Measurements from ENCODE around the gene LRRC56. TPM values are rescaled to one million over a fixed set of nuclear protein-coding genes. Genes with fewer than 3 reads are reported as not detected.
A peak's percentile ranks its signal among the peaks of the same experiment; 100 is the strongest.

Gene LRRC56
- total RNA-seq, 1 experiment from 2014 or later, result 3.4 TPM

GRCh38 chr11:553083-553987 lies 16.0 kb downstream of the LRRC56 start:
- POLR2A ChIA-PET, result interaction anchor here (0.6 to 1.9 kb wide), 2 partner anchors 17 to 132 kb away, joined by 3 to 5 read pairs; partner anchors contain the start of gene HRAS
- no peak for DNase-seq (ENCODE audit: low spot score)

GRCh38 chr11:553988-554340 lies 16.6 kb downstream of the LRRC56 start:
- H3K27me3 Mint-ChIP-seq (ENCODE audit: low read depth), result peaks cover 24% of the 10 kb centered on the region

More at GRCh38 chr11:553083-553987, 16.0 kb downstream of the LRRC56 start:
- peaks cover 24% of the 10 kb centered on the region for H3K27me3 Mint-ChIP-seq (ENCODE audit: low read depth)
- H3K27ac Mint-ChIP-seq, result no peak overlapping the region
- peaks cover 8% of the 10 kb centered on the region for H3K4me1 Mint-ChIP-seq
- ATAC-seq, result no peak
- CTCF ChIA-PET, result interaction anchor here (0.6 to 3.4 kb wide), 10 partner anchors 14 to 709 kb away, joined by 3 to 32 read pairs (median 4); partner anchors contain the start of genes DEAF1 and TMEM80
- H3K4me3 Mint-ChIP-seq, result no peak overlapping the region
- TF ChIP-seq ZBTB21 (CRISPR knock-in tag; IDR thresholded peaks at IDR 0.05; ENCODE audit: borderline replicate concordance) (no peak), MLX (CRISPR knock-in tag; IDR thresholded peaks at IDR 0.05) (no peak), FOXP1 (CRISPR knock-in tag; IDR thresholded peaks at IDR 0.05; ENCODE audit: borderline replicate concordance) (no peak), TP53 (CRISPR knock-in tag; IDR thresholded peaks at IDR 0.05) (no peak), NR1H2 (CRISPR knock-in tag; IDR thresholded peaks at IDR 0.05) (no peak), ZNF671 (CRISPR knock-in tag; IDR thresholded peaks at IDR 0.05) (no peak), HMGXB4 (CRISPR knock-in tag; IDR thresholded peaks at IDR 0.05) (no peak), FOXJ3 (CRISPR knock-in tag; IDR thresholded peaks at IDR 0.05; ENCODE audit: borderline replicate concordance) (no peak), OVOL2 (CRISPR knock-in tag; IDR thresholded peaks at IDR 0.05; ENCODE audit: borderline replicate concordance) (no peak), PREB (CRISPR knock-in tag; IDR thresholded peaks at IDR 0.05; ENCODE audit: borderline replicate concordance) (no peak), ZNF138 (CRISPR knock-in tag; conservative IDR thresholded peaks at IDR 0.05) (no peak)
- H3K36me3 Mint-ChIP-seq, result no peaks in the 10 kb centered on the region
- no peaks in the 10 kb centered on the region for H3K9me3 Mint-ChIP-seq

More at GRCh38 chr11:553988-554340, 16.6 kb downstream of the LRRC56 start:
- no peaks in the 10 kb centered on the region for H3K36me3 Mint-ChIP-seq
- peak overlapping the region; percentile 18; the same call in 1 of the 2 replicates for H3K4me3 Mint-ChIP-seq
- ChIA-PET CTCF (interaction anchor here (0.6 to 3.4 kb wide), 17 partner anchors 13 to 708 kb away, joined by 3 to 32 read pairs (median 5); partner anchors contain the start of genes DEAF1, PHRF1, PIDD1 and TMEM80), POLR2A (interaction anchor here (1.9 kb wide), 1 partner anchor 18 kb away, joined by 5 read pairs; the partner anchor contains the start of gene HRAS)
- TF ChIP-seq HMGXB4 (CRISPR knock-in tag; IDR thresholded peaks at IDR 0.05) (no peak), AR (CRISPR knock-in tag; IDR thresholded peaks at IDR 0.05) (no peak), NR3C1 (CRISPR knock-in tag; conservative IDR thresholded peaks at IDR 0.05; ENCODE audit: low read depth) (no peak), ZNF396 (CRISPR knock-in tag; IDR thresholded peaks at IDR 0.05; ENCODE audit: borderline replicate concordance) (no peak), ZNF416 (CRISPR knock-in tag; IDR thresholded peaks at IDR 0.05) (no peak), NR1H2 (CRISPR knock-in tag; IDR thresholded peaks at IDR 0.05) (no peak), SOX15 (CRISPR knock-in tag; IDR thresholded peaks at IDR 0.05) (no peak), SMAD3 (CRISPR knock-in tag; IDR thresholded peaks at IDR 0.05; ENCODE audit: borderline replicate concordance) (no peak), IRF1 (CRISPR knock-in tag; IDR thresholded peaks at IDR 0.05) (no peak), TP53 (CRISPR knock-in tag; IDR thresholded peaks at IDR 0.05) (no peak), GTF2I (CRISPR knock-in tag; conservative IDR thresholded peaks at IDR 0.05) (no peak)
- H3K4me1 Mint-ChIP-seq, result peaks cover 8% of the 10 kb centered on the region
- DNase-seq (ENCODE audit: low spot score) (no peak), ATAC-seq (no peak)
- H3K27ac Mint-ChIP-seq, result no peak overlapping the region
- H3K9me3 Mint-ChIP-seq, result no peaks in the 10 kb centered on the region
